T-helper 2 cell treated with Interferon-gamma antibody and Interleukin-4, amounts not matched to agents 100 ng/mL and 5 ng/mL, for 36 hours (primary cell): ENCODE measurements around the gene SLCO1A2. TPM values are rescaled to one million over a fixed set of nuclear protein-coding genes. Genes with fewer than 3 reads are reported as not detected.

ENCODE experiments used
- intact Hi-C: fragments of 100-400 bp; cut with micrococcal nuclease; formaldehyde crosslinking; loops from one replicate; pipeline ENCODE4 v1.15.1; 2023
- total RNA-seq: library from RNA; stranded (reverse); gene quantifications from 2 replicates; pipeline ENCODE4 v1.2.3, GENCODE V29; 2022

SLCO1A2 gene
- total RNA-seq, 1 donor from 2014 or later = not detected

- intact Hi-C loops = no loop called here
Measured at GRCh38 chr12:21328578-21328977, 6.1 kb downstream of the SLCO1A2 start.

GRCh38 chr12:21324551-21324950, 10.2 kb downstream of the SLCO1A2 start:
- intact Hi-C loops = no loop called here

GRCh38 chr12:21323736-21324135, 11.0 kb downstream of the SLCO1A2 start:
- intact Hi-C loops = no loop called here

GRCh38 chr12:21308785-21309184, 25.9 kb downstream of the SLCO1A2 start:
- intact Hi-C loops = no loop called here

- intact Hi-C loops = no loop called here
Measured at GRCh38 chr12:21305661-21306060, 29.1 kb downstream of the SLCO1A2 start.

GRCh38 chr12:21300632-21301031, 34.1 kb downstream of the SLCO1A2 start:
- intact Hi-C loops = no loop called here

- intact Hi-C loops = loop anchor here (2.0 to 5.0 kb wide), 2 partner anchors 155 to 386 kb away; no protein-coding TSS in a partner anchor
Measured at GRCh38 chr12:21296751-21297406, 37.8 kb downstream of the SLCO1A2 start.

- intact Hi-C loops = loop anchor here (2.0 to 5.0 kb wide), 2 partner anchors 156 to 386 kb away; no protein-coding TSS in a partner anchor
Measured at GRCh38 chr12:21296348-21296747, 38.4 kb downstream of the SLCO1A2 start.

GRCh38 chr12:21294176-21294575, 40.5 kb downstream of the SLCO1A2 start:
- intact Hi-C loops = no loop called here

GRCh38 chr12:21292111-21292510, 42.6 kb downstream of the SLCO1A2 start:
- intact Hi-C loops = no loop called here

- intact Hi-C loops = no loop called here
Measured at GRCh38 chr12:21289698-21290097, 45.0 kb downstream of the SLCO1A2 start.

GRCh38 chr12:21276826-21277225, 57.9 kb downstream of the SLCO1A2 start:
- intact Hi-C loops = no loop called here

GRCh38 chr12:21265932-21266331, 68.8 kb downstream of the SLCO1A2 start:
- intact Hi-C loops = no loop called here

- intact Hi-C loops = no loop called here
Measured at GRCh38 chr12:21264232-21264631, 70.5 kb downstream of the SLCO1A2 start.

GRCh38 chr12:21257172-21257571, 77.5 kb downstream of the SLCO1A2 start:
- intact Hi-C loops = no loop called here

- intact Hi-C loops = no loop called here
Measured at GRCh38 chr12:21252070-21252469, 82.6 kb downstream of the SLCO1A2 start.

- intact Hi-C loops = loop anchor here (5.0 kb wide), 1 partner anchor 434 kb away; no protein-coding TSS in a partner anchor
Measured at GRCh38 chr12:21248679-21249078, 86.0 kb downstream of the SLCO1A2 start.

- intact Hi-C loops = no loop called here
Measured at GRCh38 chr12:21239866-21240265, 94.9 kb downstream of the SLCO1A2 start.

- intact Hi-C loops = no loop called here
Measured at GRCh38 chr12:21234395-21234794, 100.3 kb downstream of the SLCO1A2 start.

GRCh38 chr12:21223930-21224329, 110.8 kb downstream of the SLCO1A2 start:
- intact Hi-C loops = no loop called here

GRCh38 chr12:21221778-21222177, 112.9 kb downstream of the SLCO1A2 start:
- intact Hi-C loops = no loop called here

GRCh38 chr12:21221072-21221471, 113.6 kb downstream of the SLCO1A2 start:
- intact Hi-C loops = no loop called here

GRCh38 chr12:21220266-21220665, 114.5 kb downstream of the SLCO1A2 start:
- intact Hi-C loops = no loop called here
